ENCODE data around the gene LDLRAD2.
"Not testable (repeated sequence)": the region's sequence is repeated elsewhere in the genome, so short reads cannot be mapped to it uniquely, and the experiment has no call there.

- TF ChIP-seq POLR2A, CTCF (IDR thresholded peaks at IDR 0.05): not testable (repeated sequence)
Measured at GRCh38 chr1:21785764-21786163, 26.3 kb upstream of the LDLRAD2 start.

Data from thyroid gland (tissue), 4 donors.